Neural cell (in vitro differentiated cells): ENCODE measurements around the gene SIMC1. TPM values are rescaled to one million over a fixed set of nuclear protein-coding genes. Genes with fewer than 3 reads are reported as not detected.

Experiments
- H2AFZ ChIP-seq: fragments of 200-600, 300-800 bp; sonication (generic), shearing (Covaris generic); 2 replicates; pipeline ENCODE4 v1.6.0; 2014; ENCODE audit warnings: low read depth, mild to moderate bottlenecking, antibody characterized with exemption, low read length, moderate library complexity
- H3F3A ChIP-seq: fragments of 200-600 bp; shearing (Covaris generic); 2 replicates; pipeline ENCODE4 v1.6.1; 2016; ENCODE audit warnings: mild to moderate bottlenecking, moderate library complexity, mixed read lengths, antibody characterized with exemption, low read length; ENCODE audit not compliant: insufficient read depth, poor library complexity, severe bottlenecking
- H3K27ac ChIP-seq: fragments of 200-600, 300-800 bp; sonication (generic), shearing (Covaris generic); 2 replicates; pipeline ENCODE4 v1.5.1; 2014; ENCODE audit warnings: mild to moderate bottlenecking, low read length, moderate library complexity
- H3K27me3 ChIP-seq: fragments of 300-800, 200-600 bp; sonication (generic), shearing (Covaris generic); 2 replicates; pipeline ENCODE4 v1.6.0; 2014; ENCODE audit warnings: mild to moderate bottlenecking, low read depth, low read length, moderate library complexity; ENCODE audit not compliant: insufficient read depth
- H3K36me3 ChIP-seq: fragments of 300-800, 200-600 bp; sonication (generic), shearing (Covaris generic); 2 replicates; pipeline ENCODE4 v1.5.1; 2014; ENCODE audit warnings: mild to moderate bottlenecking, antibody characterized with exemption, low read length, moderate library complexity; ENCODE audit not compliant: insufficient read depth
- H3K4me2 ChIP-seq: fragments of 300-800, 200-600 bp; sonication (generic), shearing (Covaris generic); 2 replicates; pipeline ENCODE4 v1.6.0; 2014; ENCODE audit warnings: mild to moderate bottlenecking, low read length
- H3K4me3 ChIP-seq: fragments of 300-800, 200-600 bp; sonication (generic), shearing (Covaris generic); 2 replicates; pipeline ENCODE4 v1.5.1; 2014; ENCODE audit warnings: mild to moderate bottlenecking, low read length, moderate library complexity
- H3K79me2 ChIP-seq: fragments of 200-600 bp; shearing (Covaris generic); replicated peaks from 2 replicates; pipeline ENCODE4 v1.6.0; 2014; ENCODE audit warnings: mild to moderate bottlenecking, low read length, moderate library complexity; ENCODE audit not compliant: insufficient read depth
- H3K9ac ChIP-seq: fragments of 300-800, 200-600 bp; sonication (generic), shearing (Covaris generic); 2 replicates; pipeline ENCODE4 v1.6.1; 2016; ENCODE audit warnings: mild to moderate bottlenecking, low read length, mixed read lengths
- H3K9me2 ChIP-seq: fragments of 200-600 bp; shearing (Covaris generic); 2 replicates; pipeline ENCODE4 v1.6.1; 2016; ENCODE audit warnings: mild to moderate bottlenecking, low read length, mixed read lengths; ENCODE audit not compliant: insufficient read depth
- H3K9me3 ChIP-seq: fragments of 200-600, 300-800 bp; sonication (generic), shearing (Covaris generic); 2 replicates; pipeline ENCODE4 v1.6.1; 2016; ENCODE audit warnings: mild to moderate bottlenecking, mixed run types, low read length, moderate library complexity, mixed read lengths
- H4K20me1 ChIP-seq: fragments of 200-600 bp; shearing (Covaris generic); 2 replicates; pipeline ENCODE4 v1.6.1; 2016; ENCODE audit warnings: mild to moderate bottlenecking, mixed run types; ENCODE audit not compliant: insufficient read depth
- CTCF ChIP-seq: fragments of 450-650 bp; IDR thresholded peaks from 2 replicates; pipeline ENCODE4 v1.5.1; 2014; ENCODE audit warnings: antibody characterized with exemption, mild to moderate bottlenecking, moderate library complexity; ENCODE audit not compliant: poor library complexity, severe bottlenecking
- EP300 ChIP-seq: fragments of 450-650 bp; conservative IDR thresholded peaks from 2 replicates; pipeline ENCODE4 v1.6.1; 2014; ENCODE audit warnings: antibody characterized with exemption, mild to moderate bottlenecking, moderate library complexity; ENCODE audit not compliant: poor library complexity, severe bottlenecking
- EZH2 ChIP-seq: fragments of 200-600, 300-800 bp; shearing (Covaris generic), sonication (generic); IDR thresholded peaks from 2 replicates; pipeline ENCODE4 v1.6.1; 2014; ENCODE audit warnings: antibody characterized with exemption, low read length, borderline replicate concordance, mild to moderate bottlenecking; ENCODE audit not compliant: insufficient read depth, poor library complexity, severe bottlenecking
- MXI1 ChIP-seq: fragments of 450-650 bp; conservative IDR thresholded peaks from 2 replicates; pipeline ENCODE4 v1.6.1; 2014; ENCODE audit warnings: antibody characterized with exemption, mild to moderate bottlenecking; ENCODE audit not compliant: poor library complexity, severe bottlenecking
- POLR2AphosphoS5 ChIP-seq: IDR thresholded peaks from 2 replicates; pipeline ENCODE4 v1.6.1; 2012
- RAD21 ChIP-seq: fragments of 450-650 bp; conservative IDR thresholded peaks from 2 replicates; pipeline ENCODE4 v1.6.1; 2014; ENCODE audit warnings: antibody characterized with exemption, mild to moderate bottlenecking, moderate library complexity
- SMC3 ChIP-seq: fragments of 450-650 bp; conservative IDR thresholded peaks from 2 replicates; pipeline ENCODE4 v1.6.1; 2014; ENCODE audit warnings: antibody characterized with exemption, mild to moderate bottlenecking, moderate library complexity; ENCODE audit not compliant: poor library complexity
- TAF1 ChIP-seq: IDR thresholded peaks from 2 replicates; pipeline ENCODE4 v1.6.1; 2012; ENCODE audit warnings: low read depth
- polyA plus RNA-seq: library from polyadenylated mRNA; depleted of rRNA; stranded (reverse); fragments of >200 nt; gene quantifications from 2 replicates; pipeline ENCODE4 v1.2.3, GENCODE V29; 2014
- TF ChIP-seq, protein P1 (sequence below): IDR thresholded peaks from 2 replicates; pipeline ENCODE4 v1.6.1; 2012; ENCODE audit warnings: borderline replicate concordance

Gene SIMC1
- polyA plus RNA-seq, 1 donor from 2014 or later = 20.7 TPM

- H3K27me3 ChIP-seq = no peaks in the 10 kb centered on the region
- H2AFZ ChIP-seq = no peak overlapping the region
- no peaks in the 10 kb centered on the region for H3K9me3 ChIP-seq
- H3K4me2 ChIP-seq = no peak overlapping the region
- no peaks in the 10 kb centered on the region for H3K36me3 ChIP-seq
- H3K4me3 ChIP-seq = no peak overlapping the region
- H3K27ac ChIP-seq = no peak overlapping the region
- TF ChIP-seq, protein P1, sequence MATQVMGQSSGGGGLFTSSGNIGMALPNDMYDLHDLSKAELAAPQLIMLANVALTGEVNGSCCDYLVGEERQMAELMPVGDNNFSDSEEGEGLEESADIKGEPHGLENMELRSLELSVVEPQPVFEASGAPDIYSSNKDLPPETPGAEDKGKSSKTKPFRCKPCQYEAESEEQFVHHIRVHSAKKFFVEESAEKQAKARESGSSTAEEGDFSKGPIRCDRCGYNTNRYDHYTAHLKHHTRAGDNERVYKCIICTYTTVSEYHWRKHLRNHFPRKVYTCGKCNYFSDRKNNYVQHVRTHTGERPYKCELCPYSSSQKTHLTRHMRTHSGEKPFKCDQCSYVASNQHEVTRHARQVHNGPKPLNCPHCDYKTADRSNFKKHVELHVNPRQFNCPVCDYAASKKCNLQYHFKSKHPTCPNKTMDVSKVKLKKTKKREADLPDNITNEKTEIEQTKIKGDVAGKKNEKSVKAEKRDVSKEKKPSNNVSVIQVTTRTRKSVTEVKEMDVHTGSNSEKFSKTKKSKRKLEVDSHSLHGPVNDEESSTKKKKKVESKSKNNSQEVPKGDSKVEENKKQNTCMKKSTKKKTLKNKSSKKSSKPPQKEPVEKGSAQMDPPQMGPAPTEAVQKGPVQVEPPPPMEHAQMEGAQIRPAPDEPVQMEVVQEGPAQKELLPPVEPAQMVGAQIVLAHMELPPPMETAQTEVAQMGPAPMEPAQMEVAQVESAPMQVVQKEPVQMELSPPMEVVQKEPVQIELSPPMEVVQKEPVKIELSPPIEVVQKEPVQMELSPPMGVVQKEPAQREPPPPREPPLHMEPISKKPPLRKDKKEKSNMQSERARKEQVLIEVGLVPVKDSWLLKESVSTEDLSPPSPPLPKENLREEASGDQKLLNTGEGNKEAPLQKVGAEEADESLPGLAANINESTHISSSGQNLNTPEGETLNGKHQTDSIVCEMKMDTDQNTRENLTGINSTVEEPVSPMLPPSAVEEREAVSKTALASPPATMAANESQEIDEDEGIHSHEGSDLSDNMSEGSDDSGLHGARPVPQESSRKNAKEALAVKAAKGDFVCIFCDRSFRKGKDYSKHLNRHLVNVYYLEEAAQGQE = no peak
- TF ChIP-seq MXI1 = no peak
- no peak for TF ChIP-seq POLR2AphosphoS5
- no peak for TF ChIP-seq EP300
- no peak for TF ChIP-seq EZH2
- TF ChIP-seq RAD21 = no peak
- no peak for TF ChIP-seq SMC3
- no peaks in the 10 kb centered on the region for H3F3A ChIP-seq
- H3K9ac ChIP-seq = no peak overlapping the region
- no peaks in the 10 kb centered on the region for H3K9me2 ChIP-seq
- no peaks in the 10 kb centered on the region for H4K20me1 ChIP-seq
- peaks cover 10% of the 10 kb centered on the region for H3K79me2 ChIP-seq
Observed at GRCh38 chr5:176383248-176383905, 145.2 kb downstream of the SIMC1 start.

GRCh38 chr5:176383961-176384360 lies 145.7 kb downstream of the SIMC1 start:
- H3F3A ChIP-seq = no peaks in the 10 kb centered on the region
- H3K9me3 ChIP-seq = no peaks in the 10 kb centered on the region
- peaks cover 10% of the 10 kb centered on the region for H3K79me2 ChIP-seq
- H2AFZ ChIP-seq = no peak overlapping the region
- no peaks in the 10 kb centered on the region for H3K9me2 ChIP-seq
- H3K27me3 ChIP-seq = no peaks in the 10 kb centered on the region
- TF ChIP-seq CTCF = no peak
- TF ChIP-seq, protein P1 = no peak
- TF ChIP-seq TAF1 = no peak
- TF ChIP-seq EP300 = no peak
- no peak for TF ChIP-seq SMC3
- no peak for TF ChIP-seq RAD21
- no peak for TF ChIP-seq POLR2AphosphoS5
- TF ChIP-seq EZH2 = no peak
- TF ChIP-seq MXI1 = no peak
- no peak overlapping the region for H3K4me2 ChIP-seq
- no peaks in the 10 kb centered on the region for H4K20me1 ChIP-seq
- no peak overlapping the region for H3K4me3 ChIP-seq
- H3K9ac ChIP-seq = no peak overlapping the region
- H3K36me3 ChIP-seq = no peaks in the 10 kb centered on the region
- H3K27ac ChIP-seq = no peak overlapping the region
